A549 (cell line): ENCODE measurements around the gene CUL9. TPM values are rescaled to one million over a fixed set of nuclear protein-coding genes. Genes with fewer than 3 reads are reported as not detected.

Source experiments
- ATAC-seq, 2 experiments: fragments of 200-7000 bp in 1 of 2; fragments of >200 bp in 1 of 2; cut with Nextera tagmentation in 1 of 2; cut with Tn5 transposase in 1 of 2; 3 replicates each; pipeline versions ENCODE4 v1.8.0 to v1.9.1; 2018 to 2020; ENCODE audit warnings: mild to moderate bottlenecking in 1 of 2, moderate library complexity in 1 of 2
- CTCF ChIA-PET: fragments of 300-600 bp; sonication (Branson Sonifier 250); formaldehyde crosslinking; extraction: SDS; loops from one replicate; lab custom pipeline; 2021; ENCODE audit warnings: antibody characterized with exemption, inconsistent platforms; lab: Yijun Ruan, JAX
- POLR2A ChIA-PET: fragments of 350-600 bp; formaldehyde crosslinking; extraction: SDS; loops from one replicate; lab custom pipeline; 2021; ENCODE audit warnings: antibody characterized with exemption, inconsistent platforms; lab: Yijun Ruan, JAX
- DNase-seq, 2 experiments: peaks; one replicate each; pipeline versions ENCODE4 v3.0.0 to v3.0.0-alpha.2; 2011 to 2016; ENCODE audit warnings: low read depth in 1 of 2, low spot score in 1 of 2
- FAIRE-seq: peaks from 2 replicates; lab custom pipeline; 2011; peaks lifted over from hg19 to GRCh38; lab: Jason Lieb, UNC
- H3K27ac ChIP-seq, 2 experiments: fragments of >200 bp; sonication (Bioruptor Twin); formaldehyde crosslinking; 3 replicates each; pipeline ENCODE4 v1.5.1; 2016 to 2017
- H3K4me1 ChIP-seq: fragments of >200 bp; sonication (Bioruptor Twin); formaldehyde crosslinking; 3 replicates; pipeline ENCODE4 v1.6.1; 2016
- H3K4me2 ChIP-seq: fragments of >200 bp; sonication (Bioruptor Twin); formaldehyde crosslinking; 3 replicates; pipeline ENCODE4 v1.6.1; 2016
- H3K4me3 ChIP-seq: fragments of >200 bp; sonication (Bioruptor Twin); formaldehyde crosslinking; 3 replicates; pipeline ENCODE4 v1.5.1; 2016
- H3K9me3 ChIP-seq: fragments of >200 bp; sonication (Bioruptor Twin); formaldehyde crosslinking; 3 replicates; pipeline ENCODE4 v1.6.1; 2016
- BCL3 ChIP-seq: fragments of >200 bp; sonication (Bioruptor Twin); formaldehyde crosslinking; IDR thresholded peaks from 3 replicates; pipeline ENCODE4 v1.6.1; 2016
- BHLHE40 ChIP-seq: IDR thresholded peaks from 2 replicates; pipeline ENCODE4 v1.6.1; 2012; ENCODE audit warnings: low read depth, low read length, inconsistent platforms
- CHD2 ChIP-seq: fragments of 150-350 bp; IDR thresholded peaks from 2 replicates; pipeline ENCODE4 v1.6.1; 2014; ENCODE audit warnings: low read length; ENCODE audit not compliant: partially characterized antibody
- ESRRA ChIP-seq: fragments of 150-350 bp; IDR thresholded peaks from 2 replicates; pipeline ENCODE4 v1.6.1; 2014; ENCODE audit warnings: mild to moderate bottlenecking, low read length, borderline replicate concordance
- FOSB ChIP-seq: fragments of 250-450 bp; sonication (Bioruptor Pico); IDR thresholded peaks from 2 replicates; pipeline ENCODE4 v1.5.0; 2020; ENCODE audit warnings: mild to moderate bottlenecking, moderate library complexity
- FOXS1 ChIP-seq: fragments of 250-450 bp; sonication (Bioruptor Pico); IDR thresholded peaks from 2 replicates; pipeline ENCODE4 v1.5.0; 2020; ENCODE audit warnings: mild to moderate bottlenecking, moderate library complexity
- GATA3 ChIP-seq: IDR thresholded peaks from 2 replicates; pipeline ENCODE4 v1.6.1; 2012; ENCODE audit warnings: borderline replicate concordance
- HDAC2 ChIP-seq: fragments of 200-600 bp; sonication (generic); IDR thresholded peaks from 2 replicates; pipeline ENCODE4 v1.6.1; 2016
- HES2 ChIP-seq: fragments of >200 bp; sonication (Bioruptor Twin); formaldehyde crosslinking; IDR thresholded peaks from 2 replicates; pipeline ENCODE4 v1.6.1; 2016
- HOXB13 ChIP-seq: fragments of 250-450 bp; sonication (Bioruptor Pico); IDR thresholded peaks from 2 replicates; pipeline ENCODE4 v1.5.0; 2020; ENCODE audit warnings: low read depth, mild to moderate bottlenecking, moderate library complexity
- JUNB ChIP-seq: fragments of >200 bp; sonication (Bioruptor Twin); formaldehyde crosslinking; IDR thresholded peaks from 2 replicates; pipeline ENCODE4 v1.6.1; 2016
- MAZ ChIP-seq: fragments of 150-350 bp; IDR thresholded peaks from 2 replicates; pipeline ENCODE4 v1.6.1; 2014; ENCODE audit warnings: antibody characterized with exemption, low read depth, low read length, borderline replicate concordance
- NPAS2 ChIP-seq: fragments of 250-450 bp; sonication (Bioruptor Pico); IDR thresholded peaks from 2 replicates; pipeline ENCODE4 v1.8.0; 2022; ENCODE audit warnings: mild to moderate bottlenecking, moderate library complexity, borderline replicate concordance
- POLR2A ChIP-seq: IDR thresholded peaks from 2 replicates; pipeline ENCODE4 v1.6.1; 2012; ENCODE audit warnings: mild to moderate bottlenecking, low read length
- RAD21 ChIP-seq, 2 experiments: fragments of >200 bp in 1 of 2; sonication (Bioruptor Twin) in 1 of 2; formaldehyde crosslinking in 1 of 2; IDR thresholded peaks in 1 of 2; conservative IDR thresholded peaks in 1 of 2; 2 replicates in 1 of 2; 3 replicates in 1 of 2; pipeline ENCODE4 v1.6.1; 2012 to 2018; ENCODE audit warnings: inconsistent platforms in 1 of 2
- RNF2 ChIP-seq: fragments of 200-600 bp; sonication (generic); IDR thresholded peaks from 2 replicates; pipeline ENCODE4 v1.6.1; 2016; ENCODE audit warnings: low read depth, mild to moderate bottlenecking, antibody characterized with exemption, moderate library complexity, borderline replicate concordance
- TP53 ChIP-seq: fragments of 250-450 bp; sonication (Bioruptor Pico); IDR thresholded peaks from 2 replicates; pipeline ENCODE4 v1.5.0; 2021; ENCODE audit warnings: mild to moderate bottlenecking, moderate library complexity
- ZC3H11A ChIP-seq: fragments of 450-650 bp; IDR thresholded peaks from 2 replicates; pipeline ENCODE4 v1.6.1; 2014; ENCODE audit warnings: antibody characterized with exemption, mild to moderate bottlenecking
- ZFP36 ChIP-seq: fragments of 450-650 bp; IDR thresholded peaks from 2 replicates; pipeline ENCODE4 v1.6.1; 2014; ENCODE audit warnings: borderline replicate concordance; ENCODE audit not compliant: partially characterized antibody
- ZSCAN20 ChIP-seq: fragments of 250-450 bp; sonication (Bioruptor Pico); IDR thresholded peaks from 2 replicates; pipeline ENCODE4 v1.8.0; 2022; ENCODE audit warnings: mild to moderate bottlenecking, moderate library complexity
- WGBS: methylation state at CpG from one replicate; pipeline ENCODE4 v1.1.6; 2017; ENCODE audit errors: missing lambda C conversion rate; 5-methylcytosine and 5-hydroxymethylcytosine counted together
- polyA plus RNA-seq, 4 experiments: library from polyadenylated mRNA; depleted of rRNA in 3 of 4; stranded (reverse); fragments of >200 nt; fragmentation: RNase III in 1 of 4; extraction: RNeasy Plus Mini Kit Qiagen cat#74134 plus additional on column Dnase treatment in 1 of 4; gene quantifications; 2 replicates in 3 of 4; 3 replicates in 1 of 4; pipeline ENCODE4 v1.2.3, GENCODE V29; 2011 to 2017
- TF ChIP-seq, protein P1 (sequence below): IDR thresholded peaks from 2 replicates; pipeline ENCODE4 v1.6.1; 2012; ENCODE audit warnings: low read depth, borderline replicate concordance

CUL9 gene
- polyA plus RNA-seq, 2 of the 4 experiments (the other 2 are of a cell fraction): 11.3 to 12.5 TPM

GRCh38 chr6:43254138-43254817 lies 72.3 kb downstream of the CUL9 start:
- Histone ChIP-seq H3K4me2 (no peak overlapping the region), H3K4me3 (no peak overlapping the region), H3K27ac (no peak overlapping the region), H3K4me1 (no peaks in the 10 kb centered on the region), H3K9me3 (no peaks in the 10 kb centered on the region)
- POLR2A ChIA-PET: no interaction called here
- FAIRE-seq (no peak), DNase-seq (no peak), ATAC-seq (no peak)
- CTCF ChIA-PET: interaction anchor here (1.7 to 2.4 kb wide), 2 partner anchors 8 to 25 kb away, joined by 7 to 9 read pairs; partner anchors contain the start of gene DNPH1
- TF ChIP-seq FOSB (CRISPR knock-in tag) (no peak), BCL3 (no peak), JUNB (no peak), ESRRA (no peak), ZC3H11A (no peak), MAZ (no peak), FOXS1 (CRISPR knock-in tag) (no peak), CHD2 (no peak), HOXB13 (CRISPR knock-in tag) (no peak), HDAC2 (no peak), TP53 (no peak), ZSCAN20 (CRISPR knock-in tag) (no peak), BHLHE40 (no peak)
- TF ChIP-seq, protein P1, sequence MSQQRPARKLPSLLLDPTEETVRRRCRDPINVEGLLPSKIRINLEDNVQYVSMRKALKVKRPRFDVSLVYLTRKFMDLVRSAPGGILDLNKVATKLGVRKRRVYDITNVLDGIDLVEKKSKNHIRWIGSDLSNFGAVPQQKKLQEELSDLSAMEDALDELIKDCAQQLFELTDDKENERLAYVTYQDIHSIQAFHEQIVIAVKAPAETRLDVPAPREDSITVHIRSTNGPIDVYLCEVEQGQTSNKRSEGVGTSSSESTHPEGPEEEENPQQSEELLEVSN: no peak
- 86% methylated on average over 12 of the region's 15 CpGs for WGBS

- ChIA-PET POLR2A (no interaction called here), CTCF (interaction anchor here (1.7 kb wide), 1 partner anchor 25 kb away, joined by 7 read pairs; the partner anchor contains the start of gene DNPH1)
- H3K4me2 ChIP-seq: no peak overlapping the region
- FAIRE-seq (no peak), DNase-seq (no peak), ATAC-seq (no peak)
- no peaks in the 10 kb centered on the region for H3K9me3 ChIP-seq
- H3K27ac ChIP-seq: no peak overlapping the region
- no peak overlapping the region for H3K4me3 ChIP-seq
- WGBS: 83% methylated on average over 6 of the region's 11 CpGs
- TF ChIP-seq NPAS2 (CRISPR knock-in tag): no peak
- TF ChIP-seq POLR2A: no peak
- TF ChIP-seq RAD21 (conservative IDR thresholded peaks at IDR 0.05 in 1 of 2, IDR thresholded peaks at IDR 0.05 in 1 of 2): no peak
- TF ChIP-seq ZFP36: no peak
- no peak for TF ChIP-seq HDAC2
- no peak for TF ChIP-seq RNF2
- TF ChIP-seq, protein P1: no peak
- no peak for TF ChIP-seq ZC3H11A
- no peak for TF ChIP-seq HES2
- TF ChIP-seq GATA3: no peak
- H3K4me1 ChIP-seq: no peaks in the 10 kb centered on the region
Observed at GRCh38 chr6:43254846-43255245, 72.8 kb downstream of the CUL9 start.
